ENCODE results near the gene CD8B2. TPM values are rescaled to one million over a fixed set of nuclear protein-coding genes. Genes with fewer than 3 reads are reported as not detected.
"Not testable (repeated sequence)": the region's sequence is repeated elsewhere in the genome, so short reads cannot be mapped to it uniquely, and the experiment has no call there.

Gene CD8B2
- not detected for total RNA-seq

GRCh38 chr2:106486551-106487385 is at the start of gene CD8B2:
Gene CD8B2, plus strand, starts transcription at chr2:106487364. Its CDS starts 63 bp downstream, at chr2:106487427.
- ATAC-seq, result not testable (repeated sequence)

GRCh38 chr2:106461882-106462281 is 25.3 kb upstream of the CD8B2 start:
- not testable (repeated sequence) for ATAC-seq

GRCh38 chr2:106467516-106467915 is 19.6 kb upstream of the CD8B2 start:
- not testable (repeated sequence) for ATAC-seq

- ATAC-seq, result not testable (repeated sequence)
Observed at GRCh38 chr2:106468107-106468506, 19.1 kb upstream of the CD8B2 start, which contains the start of gene RGPD3. Gene RGPD3, minus strand, starts transcription at chr2:106468413. Its CDS starts 125 bp downstream, at chr2:106468288.

- ATAC-seq, result not testable (repeated sequence)
Observed at GRCh38 chr2:106470658-106471057, 16.5 kb upstream of the CD8B2 start.

GRCh38 chr2:106477647-106478046 is 9.5 kb upstream of the CD8B2 start:
- not testable (repeated sequence) for ATAC-seq

- not testable (repeated sequence) for ATAC-seq
Observed at GRCh38 chr2:106479563-106479962, 7.6 kb upstream of the CD8B2 start.

- ATAC-seq, result peak; percentile 26
Observed at GRCh38 chr2:106487386-106488191, 425 bp downstream of the CD8B2 start.

- not testable (repeated sequence) for ATAC-seq
Observed at GRCh38 chr2:106489701-106490100, 2.5 kb downstream of the CD8B2 start.

GRCh38 chr2:106492399-106492798 is 5.2 kb downstream of the CD8B2 start:
- not testable (repeated sequence) for ATAC-seq

- not testable (repeated sequence) for ATAC-seq
Observed at GRCh38 chr2:106492913-106493312, 5.7 kb downstream of the CD8B2 start.

- not testable (repeated sequence) for ATAC-seq
Observed at GRCh38 chr2:106498549-106498948, 11.4 kb downstream of the CD8B2 start.

- ATAC-seq, result not testable (repeated sequence)
Observed at GRCh38 chr2:106500350-106500749, 13.2 kb downstream of the CD8B2 start.

- not testable (repeated sequence) for ATAC-seq
Observed at GRCh38 chr2:106502351-106502750, 15.2 kb downstream of the CD8B2 start.

GRCh38 chr2:106504192-106504591 is 17.0 kb downstream of the CD8B2 start:
- ATAC-seq, result peak; percentile 75

GRCh38 chr2:106504787-106505186 is 17.6 kb downstream of the CD8B2 start:
- not testable (repeated sequence) for ATAC-seq

GRCh38 chr2:106506002-106506687 is 19.0 kb downstream of the CD8B2 start:
- ATAC-seq, result not testable (repeated sequence)

- not testable (repeated sequence) for ATAC-seq
Observed at GRCh38 chr2:106508660-106509373, 21.7 kb downstream of the CD8B2 start.

- not testable (repeated sequence) for ATAC-seq
Observed at GRCh38 chr2:106509374-106509770, 22.2 kb downstream of the CD8B2 start.

- ATAC-seq, result not testable (repeated sequence)
Observed at GRCh38 chr2:106510791-106511190, 23.6 kb downstream of the CD8B2 start.

- ATAC-seq, result peak; percentile 92
Observed at GRCh38 chr2:106511476-106511901, 24.3 kb downstream of the CD8B2 start.

GRCh38 chr2:106511934-106512333 is 24.8 kb downstream of the CD8B2 start:
- peak; percentile 60 for ATAC-seq
